GM21717 (cell line): ENCODE results near the gene CDK14.

Experiments used
- ATAC-seq: cut with Tn5 transposase; IDR thresholded peaks from one replicate; pipeline ENCODE4 v1.9.1; 2021; ENCODE audit warnings: mild to moderate bottlenecking, moderate library complexity; ENCODE audit not compliant: unreplicated experiment

Gene CDK14

GRCh38 chr7:91233212-91233611 is 637.1 kb downstream of the CDK14 start:
- no peak for ATAC-seq

- ATAC-seq: no peak
Measured at GRCh38 chr7:91235211-91235832, 639.2 kb downstream of the CDK14 start.

- ATAC-seq: no peak
Measured at GRCh38 chr7:91239171-91239604, 643.1 kb downstream of the CDK14 start.

- no peak for ATAC-seq
Measured at GRCh38 chr7:91239772-91240171, 643.7 kb downstream of the CDK14 start.

- ATAC-seq: no peak
Measured at GRCh38 chr7:91240376-91240941, 644.3 kb downstream of the CDK14 start.

GRCh38 chr7:91242097-91242844 is 646.1 kb downstream of the CDK14 start:
- no peak for ATAC-seq

- no peak for ATAC-seq
Measured at GRCh38 chr7:91243591-91244301, 647.6 kb downstream of the CDK14 start.

- ATAC-seq: no peak
Measured at GRCh38 chr7:91247500-91247899, 651.4 kb downstream of the CDK14 start.

GRCh38 chr7:91248996-91249395 is 652.9 kb downstream of the CDK14 start:
- no peak for ATAC-seq

- no peak for ATAC-seq
Measured at GRCh38 chr7:91249506-91250233, 653.5 kb downstream of the CDK14 start.

GRCh38 chr7:91250706-91251105 is 654.6 kb downstream of the CDK14 start:
- ATAC-seq: no peak

GRCh38 chr7:91251877-91252276 is 655.8 kb downstream of the CDK14 start:
- no peak for ATAC-seq
